K562 (cell line): Measurements from ENCODE around the gene RHOB. TPM values are rescaled to one million over a fixed set of nuclear protein-coding genes. Genes with fewer than 3 reads are reported as not detected.

Source experiments
- ATAC-seq: fragments of 200-7000 bp; cut with Tn5 transposase; 3 replicates; pipeline ENCODE4 v1.9.1; 2020; ENCODE audit warnings: moderate library complexity
- BruUV-seq: library from RNA; stranded (reverse); fragments of 400-500 nt; replicated peaks from 2 replicates; lab custom pipeline; 2021; lab: Mats Ljungman, UMichigan
- CTCF ChIA-PET: fragments of 300-600 bp; formaldehyde crosslinking; extraction: SDS; loops from one replicate; lab custom pipeline; 2021; ENCODE audit warnings: low intra/inter-chr PET ratio; lab: Yijun Ruan, JAX
- POLR2A ChIA-PET: fragments of 300-600, 350-650 bp; sonication (Branson Sonifier 250); formaldehyde crosslinking; extraction: SDS; loops from one replicate; lab custom pipeline; 2021; ENCODE audit warnings: antibody characterized with exemption, inconsistent platforms; lab: Yijun Ruan, JAX
- DNase-seq, 4 experiments: peaks; one replicate each; pipeline versions ENCODE4 v3.0.0 to v3.0.0-alpha.2; 2011 to 2018; ENCODE audit warnings: low spot score in 3 of 4, mixed read lengths in 3 of 4; ENCODE audit errors: extremely low read depth in 1 of 4
- FAIRE-seq: peaks from 2 replicates; lab custom pipeline; 2011; peaks lifted over from hg19 to GRCh38; lab: Jason Lieb, UNC
- H2AFZ ChIP-seq: 2 replicates; pipeline ENCODE4 v1.6.0; 2011; ENCODE audit warnings: low read depth, low read length, control low read depth, inconsistent platforms
- H3K27ac ChIP-seq: fragments of 200-600 bp; 3 replicates; pipeline ENCODE4 v1.8.0; 2011; ENCODE audit warnings: low read depth, mild to moderate bottlenecking, control low read depth, inconsistent platforms, low read length, moderate library complexity, mixed read lengths; ENCODE audit errors: extremely low read depth
- H3K27me3 ChIP-seq, 2 experiments: fragments of 300-600 bp in 1 of 2; 2 replicates in 1 of 2; 3 replicates in 1 of 2; pipeline versions ENCODE4 v1.6.0 to v1.8.0; 2011; ENCODE audit warnings: inconsistent platforms in 2 of 2, low read length in 2 of 2, mild to moderate bottlenecking in 1 of 2, mixed read lengths in 1 of 2, moderate library complexity in 1 of 2; ENCODE audit not compliant: control insufficient read depth in 2 of 2, insufficient read depth in 2 of 2
- H3K36me3 ChIP-seq: fragments of 300-600 bp; 3 replicates; pipeline ENCODE4 v1.8.0; 2011; ENCODE audit warnings: mild to moderate bottlenecking, low read length, inconsistent platforms; ENCODE audit not compliant: control insufficient read depth, insufficient read depth
- H3K4me1 ChIP-seq, 2 experiments: fragments of 200-600 bp in 1 of 2; replicated peaks in 1 of 2; 2 replicates in 1 of 2; 3 replicates in 1 of 2; pipeline versions ENCODE4 v1.5.1 to v1.8.0; 2011; ENCODE audit warnings: inconsistent platforms in 2 of 2, low read length in 2 of 2, mild to moderate bottlenecking in 1 of 2, mixed read lengths in 1 of 2, moderate library complexity in 1 of 2; ENCODE audit not compliant: control insufficient read depth in 2 of 2, insufficient read depth in 2 of 2
- H3K4me2 ChIP-seq: 2 replicates; pipeline ENCODE4 v1.6.1; 2011; ENCODE audit warnings: low read length, control low read depth, inconsistent platforms, mixed read lengths; ENCODE audit not compliant: insufficient read depth
- H3K4me3 ChIP-seq: fragments of 200-600 bp; sonication (generic), shearing (Covaris generic); 2 replicates; pipeline ENCODE4 v1.5.1; 2016; ENCODE audit warnings: control low read depth, inconsistent platforms
- H3K79me2 ChIP-seq: fragments of 200-600 bp; 3 replicates; pipeline ENCODE4 v1.8.0; 2011; ENCODE audit warnings: low read length, inconsistent platforms; ENCODE audit not compliant: control insufficient read depth, insufficient read depth
- H3K9ac ChIP-seq, 2 experiments: 2 replicates each; pipeline versions ENCODE4 v1.6.0 to v1.6.1; 2011; ENCODE audit warnings: low read depth in 2 of 2, low read length in 2 of 2, control low read depth in 1 of 2, inconsistent platforms in 1 of 2, mild to moderate bottlenecking in 1 of 2, mixed read lengths in 1 of 2; ENCODE audit not compliant: insufficient read depth in 1 of 2
- H3K9me1 ChIP-seq: one replicate; pipeline ENCODE4 v1.6.0; 2011; ENCODE audit warnings: inconsistent platforms, mild to moderate bottlenecking, low read length, moderate library complexity; ENCODE audit not compliant: control insufficient read depth, insufficient read depth
- H3K9me3 ChIP-seq: replicated peaks from 2 replicates; pipeline ENCODE4 v1.5.1; 2011; ENCODE audit warnings: low read depth, low read length, inconsistent platforms; ENCODE audit not compliant: control insufficient read depth, insufficient read depth
- H4K20me1 ChIP-seq: replicated peaks from 2 replicates; pipeline ENCODE4 v1.6.1; 2011; ENCODE audit warnings: low read length, inconsistent platforms, mixed read lengths; ENCODE audit not compliant: control insufficient read depth, insufficient read depth
- ARID1B ChIP-seq: fragments of 450-650 bp; IDR thresholded peaks from 2 replicates; pipeline ENCODE4 v1.6.1; 2016; ENCODE audit warnings: antibody characterized with exemption, mild to moderate bottlenecking, inconsistent platforms
- KLF1 ChIP-seq: fragments of 450-650 bp; IDR thresholded peaks from 2 replicates; pipeline ENCODE4 v1.6.1; 2016; ENCODE audit warnings: missing genetic modification characterization, missing compliant biosample characterization
- PHTF2 ChIP-seq: fragments of 250-450 bp; sonication (Bioruptor Pico); IDR thresholded peaks from 2 replicates; pipeline ENCODE4 v1.5.0; 2021; ENCODE audit warnings: mild to moderate bottlenecking
- PTRF ChIP-seq: fragments of 450-650 bp; IDR thresholded peaks from 2 replicates; pipeline ENCODE4 v1.6.1; 2016; ENCODE audit warnings: mild to moderate bottlenecking, missing genetic modification characterization, missing compliant biosample characterization
- PTTG1 ChIP-seq: fragments of 450-650 bp; IDR thresholded peaks from 2 replicates; pipeline ENCODE4 v1.6.1; 2016; ENCODE audit warnings: low read depth, mild to moderate bottlenecking, missing genetic modification characterization, missing compliant biosample characterization
- ZNF785 ChIP-seq: fragments of 250-450 bp; sonication (Bioruptor Pico); IDR thresholded peaks from 2 replicates; pipeline ENCODE4 v1.4.0; 2020; ENCODE audit warnings: mild to moderate bottlenecking
- WGBS: fragments of 100-300 bp; shearing (Covaris generic); methylation state at CpG from one replicate; pipeline ENCODE4 v1.1.6; 2016; ENCODE audit warnings: low coverage, mixed read lengths; ENCODE audit not compliant: insufficient coverage; ENCODE audit errors: missing lambda C conversion rate; 5-methylcytosine and 5-hydroxymethylcytosine counted together
- in situ Hi-C: fragments of 300-500 bp; cut with MboI; formaldehyde crosslinking; loops from 4 replicates; pipeline ENCODE4 v1.15.0; 2018; ENCODE audit warnings: inconsistent platforms, mixed read lengths
- intact Hi-C: fragments of 100-400 bp; cut with micrococcal nuclease; formaldehyde crosslinking; loops from 2 replicates; pipeline ENCODE4 v1.14.2; 2022
- polyA plus RNA-seq, 8 experiments: library from polyadenylated mRNA; depleted of rRNA in 4 of 8; stranded (reverse) in 5 of 8; unstranded in 3 of 8; fragments of >200 nt; fragmentation: Nextera tagmentation in 2 of 8; fragmentation: Illumina TruSeq in 1 of 8; extraction: Ambion mirVana in 2 of 8; extraction: Trizol in 1 of 8; gene quantifications; 2 replicates each; pipeline versions ENCODE4 v1.2.1 to v1.2.3, GENCODE V29; 2011 to 2014; ENCODE audit warnings: inconsistent platforms in 1 of 8, missing spikeins in 1 of 8
- total RNA-seq, 7 experiments: library from RNA; depleted of rRNA in 6 of 7; stranded (reverse); fragments of >200 nt in 6 of 7; fragmentation: Illumina TruSeq in 2 of 7; extraction: Trizol in 2 of 7; gene quantifications; 2 replicates each; pipeline versions ENCODE4 v1.2.1 to v1.2.3, GENCODE V29; 2011 to 2021; ENCODE audit warnings: low replicate concordance in 1 of 7

RHOB gene
- total and polyA plus RNA-seq, 9 of the 15 experiments (the other 6 are each of a cell fraction or from before 2014, with no cell fraction given), result 0.07 to 4.8 (median 1.1) TPM

DNA sequence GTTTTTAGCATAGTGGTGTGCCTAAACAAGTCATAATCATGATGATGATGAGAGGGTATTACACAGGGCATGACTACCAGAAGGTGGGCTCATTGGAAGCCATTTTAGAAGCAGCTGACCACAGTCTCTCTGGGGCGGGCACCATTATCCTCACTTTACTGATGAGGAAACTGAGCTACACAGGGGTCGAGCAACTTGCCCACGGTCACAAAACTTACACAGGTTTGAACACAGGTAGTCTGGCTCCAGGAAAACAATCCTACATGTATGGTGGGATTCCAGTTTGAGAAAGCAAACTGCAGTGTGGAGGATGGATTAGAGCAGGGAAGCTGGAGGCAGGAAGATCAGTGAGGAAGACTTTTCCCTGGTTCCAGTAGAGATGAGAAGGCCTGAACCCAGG, 6.2 kb downstream of the RHOB start:
- H3K9me3 ChIP-seq, result no peaks in the 10 kb centered on the region
- ATAC-seq, result no peak
- CTCF ChIA-PET, result interaction anchor here (0.7 to 1.3 kb wide), 2 partner anchors 183 to 461 kb away, joined by 3 read pairs; no protein-coding TSS in a partner anchor
- no TSS peak for BruUV-seq
- in situ Hi-C loops (no loop called here), intact Hi-C loops (no loop called here)
- TF ChIP-seq PTTG1 (no peak), ARID1B (no peak), PHTF2 (no peak), PTRF (tag) (no peak), KLF1 (tag) (no peak), ZNF785 (no peak)
- no peaks in the 10 kb centered on the region for H3K36me3 ChIP-seq
- H4K20me1 ChIP-seq, result no peaks in the 10 kb centered on the region
- peaks cover 4 to 8% of the 10 kb centered on the region in 2 experiments; a peak in 3 of 5 replicates for H3K27me3 ChIP-seq
- H3K4me2 ChIP-seq, result no peak overlapping the region
- H3K27ac ChIP-seq, result no peak overlapping the region
- no peak overlapping the region for H2AFZ ChIP-seq
- no peaks in the 10 kb centered on the region for H3K9me1 ChIP-seq
- 8% methylated on average over 3 of the region's 3 CpGs for WGBS
- H3K79me2 ChIP-seq, result no peaks in the 10 kb centered on the region
- peaks cover 0 to under 1% of the 10 kb centered on the region in 2 experiments; a peak in 2 of 5 replicates for H3K4me1 ChIP-seq
- POLR2A ChIA-PET, result interaction anchor here (0.6 to 1.2 kb wide), 2 partner anchors 14 to 90 kb away, joined by 3 to 5 read pairs; no protein-coding TSS in a partner anchor
- FAIRE-seq, result no peak
- H3K9ac ChIP-seq, result no peak overlapping the region
- no peak for DNase-seq
- no peak overlapping the region for H3K4me3 ChIP-seq
